Activated CD4-positive, alpha-beta T cell treated with anti-CD3 and anti-CD28 coated beads, Interleukin-2, Interleukin-4, amounts not matched to agents 100 ng/mL and 50 ng/mL, durations not matched to agents 16 hours and 8 hours (primary cell): ENCODE measurements around the gene VCX3A.
"Not testable (repeated sequence)": the region's sequence is repeated elsewhere in the genome, so short reads cannot be mapped to it uniquely, and the experiment has no call there.

Source experiments
- DNase-seq: peaks from one replicate; pipeline ENCODE4 v3.0.0-alpha.2; 2020; ENCODE audit warnings: low spot score

The VCX3A gene

DNA sequence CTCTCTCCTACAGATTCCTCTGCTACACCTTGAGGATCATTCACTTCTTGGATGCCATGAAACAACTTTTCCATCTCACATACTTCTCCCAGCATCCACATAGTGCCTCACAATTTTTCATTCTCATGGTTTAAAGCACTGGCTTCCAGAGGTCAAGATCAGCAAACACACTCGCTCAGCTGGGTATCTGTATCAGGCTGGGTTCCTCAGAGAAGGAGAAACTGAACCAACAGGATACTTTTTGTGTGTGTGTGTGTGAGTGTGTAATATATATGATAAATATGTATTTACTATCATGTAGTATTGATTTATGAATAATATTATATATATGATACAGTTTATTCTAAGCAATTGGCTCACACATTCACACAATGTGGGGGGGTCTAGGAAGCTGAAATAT is at the start of gene VCX3A:
Gene VCX3A (minus strand): TSS at position 101 of the 400 bp plus-strand sequence. CDS start 621 bp downstream, outside the sequence.
- DNase-seq = not testable (repeated sequence)

DNA sequence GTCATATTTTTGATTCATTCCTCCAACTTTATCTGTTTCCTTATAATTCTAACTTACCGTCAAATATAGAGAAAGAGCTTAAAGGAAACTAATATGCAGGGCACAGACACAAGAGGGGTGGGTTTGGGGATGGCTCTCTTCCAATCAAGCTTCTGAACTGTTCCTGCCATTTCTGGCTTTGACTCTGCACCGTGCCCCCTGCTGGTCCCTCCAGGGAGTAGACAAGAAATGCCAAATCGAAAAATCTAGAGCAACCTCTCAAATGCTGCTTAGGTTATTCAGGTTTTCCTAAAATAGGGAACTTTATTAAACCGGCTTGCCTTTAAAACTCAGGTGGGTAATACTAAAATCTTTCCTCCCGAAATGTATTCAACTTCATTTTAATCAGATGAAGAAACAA is 39.8 kb upstream of the VCX3A start:
- no peak for DNase-seq

DNA sequence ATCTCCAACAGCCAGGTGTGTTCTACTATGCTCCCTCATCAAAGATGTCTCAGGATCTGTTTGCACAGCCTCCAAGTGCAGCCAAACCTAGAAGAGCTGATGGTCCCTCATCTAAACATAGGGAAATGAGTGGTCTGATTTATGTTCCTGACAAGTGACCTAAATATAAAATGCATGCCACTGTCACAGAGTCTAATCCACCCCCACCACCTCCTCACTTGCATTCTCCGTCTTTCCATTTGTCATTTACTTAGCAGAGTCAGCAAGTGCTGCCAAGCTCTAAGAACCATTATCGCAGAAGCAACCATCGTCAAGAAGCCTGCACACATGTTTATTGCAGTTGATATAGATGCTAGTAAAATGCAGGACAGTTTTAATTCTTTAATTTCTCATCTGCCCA is 33.1 kb upstream of the VCX3A start:
- no peak for DNase-seq

DNA sequence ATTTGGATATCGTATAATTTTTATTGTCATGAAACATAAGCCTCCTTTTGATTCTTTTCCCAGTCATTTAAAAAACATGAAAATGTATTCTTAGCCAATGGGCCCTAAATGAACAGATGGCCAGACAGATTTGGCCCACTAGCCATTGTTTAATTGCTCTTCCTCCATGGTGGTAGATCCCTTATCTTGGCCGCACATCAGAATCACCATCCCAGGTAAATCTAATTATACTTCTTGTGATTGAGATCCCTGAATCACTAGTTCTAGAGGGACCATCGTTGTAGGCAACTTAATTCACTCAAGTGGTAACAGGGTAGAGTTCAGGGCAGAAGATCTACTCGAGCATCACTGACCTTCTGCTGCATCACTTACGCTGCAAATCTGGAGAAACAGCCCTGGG is 24.1 kb upstream of the VCX3A start:
- DNase-seq = no peak

GRCh38 chrX:6557690-6558089 is 22.8 kb upstream of the VCX3A start:
- DNase-seq = no peak

DNA sequence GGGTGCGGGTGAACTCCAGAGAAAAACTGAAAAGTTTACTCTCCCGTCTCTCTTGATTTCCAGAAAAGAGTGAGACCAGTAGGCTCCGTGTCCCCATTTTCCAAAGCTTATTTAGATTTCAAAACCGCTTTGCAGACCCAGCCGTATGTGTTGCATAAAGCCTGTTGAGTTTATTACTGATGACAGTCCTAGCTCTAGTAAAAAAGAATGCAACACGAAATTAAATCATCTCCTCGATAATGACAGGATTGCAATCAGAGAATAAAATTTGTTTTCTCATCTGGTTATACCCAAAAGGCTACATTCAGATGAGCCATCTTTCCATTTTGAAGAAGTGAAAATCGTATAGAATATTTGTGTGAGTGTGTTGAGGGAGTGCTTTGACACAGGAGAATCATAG is 16.1 kb upstream of the VCX3A start:
- no peak for DNase-seq

DNA sequence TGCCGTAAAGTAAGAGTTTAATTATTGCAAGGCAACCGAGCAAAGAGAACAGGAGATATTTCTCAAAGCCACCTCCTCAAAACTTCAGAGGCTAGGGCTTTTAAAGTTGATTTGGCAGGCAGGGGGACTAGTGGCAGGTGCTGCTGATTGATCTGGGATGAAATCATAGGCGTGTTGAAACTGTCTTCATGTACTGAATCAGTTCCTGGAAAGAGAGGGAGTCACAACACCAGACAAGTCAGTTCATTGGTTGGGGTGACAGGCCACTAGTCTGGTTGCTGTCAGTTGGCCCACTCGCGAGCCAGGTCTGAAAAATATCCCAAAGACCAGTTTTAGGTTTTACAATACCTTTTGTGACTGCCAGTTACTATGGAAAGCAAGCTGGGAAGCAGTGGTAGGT is 10.8 kb upstream of the VCX3A start:
- no peak for DNase-seq

DNA sequence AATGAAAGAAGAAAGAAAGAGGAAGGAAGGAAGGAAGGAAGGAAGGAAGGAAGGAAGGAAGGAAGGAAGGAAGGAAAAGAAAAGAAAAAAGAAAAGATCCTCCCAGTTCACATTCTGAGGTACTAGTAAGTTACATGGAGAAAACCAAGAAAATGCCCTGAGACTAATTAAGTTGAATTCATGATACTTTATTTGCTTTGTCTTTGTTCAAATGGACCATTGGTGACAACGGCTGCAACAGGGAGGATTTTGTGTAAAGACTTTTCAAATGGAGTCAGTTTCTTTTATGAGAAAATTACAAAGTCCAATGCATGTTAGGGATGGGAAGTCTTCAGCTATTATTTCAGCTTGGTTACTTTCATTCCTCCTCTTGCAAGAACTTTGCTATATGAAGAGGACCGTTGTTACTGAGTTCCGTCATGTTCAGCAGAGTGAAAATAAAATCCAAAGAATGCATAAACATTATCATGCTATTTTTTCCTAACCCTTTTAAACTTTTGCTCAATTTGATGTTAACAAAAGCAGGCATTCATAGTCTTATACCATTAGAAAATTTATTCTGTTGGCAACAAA is 8.3 kb downstream of the VCX3A start:
- no peak for DNase-seq

GRCh38 chrX:6517376-6517775 is 17.5 kb downstream of the VCX3A start:
- DNase-seq = no peak

DNA sequence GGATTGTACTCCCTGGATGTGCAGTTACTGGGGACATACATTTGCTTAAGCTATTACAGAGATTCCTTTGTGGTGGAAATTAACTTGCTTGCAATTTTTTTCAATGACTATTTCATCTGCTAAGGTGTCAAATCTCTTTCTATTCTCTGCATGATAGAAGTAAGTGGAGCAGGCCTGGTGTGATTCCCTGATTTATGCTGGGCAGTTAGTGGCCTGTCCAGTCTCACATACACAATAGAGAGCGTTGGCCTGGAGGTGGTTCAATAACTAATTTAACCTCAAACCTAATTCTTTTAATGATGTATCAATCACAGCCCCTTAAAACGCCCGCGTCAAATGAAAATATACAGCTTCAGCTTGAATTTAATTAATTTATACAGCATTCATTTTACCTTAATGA is 28.5 kb downstream of the VCX3A start:
- no peak for DNase-seq

GRCh38 chrX:6505960-6506359 is 29.0 kb downstream of the VCX3A start:
- no peak for DNase-seq

DNA sequence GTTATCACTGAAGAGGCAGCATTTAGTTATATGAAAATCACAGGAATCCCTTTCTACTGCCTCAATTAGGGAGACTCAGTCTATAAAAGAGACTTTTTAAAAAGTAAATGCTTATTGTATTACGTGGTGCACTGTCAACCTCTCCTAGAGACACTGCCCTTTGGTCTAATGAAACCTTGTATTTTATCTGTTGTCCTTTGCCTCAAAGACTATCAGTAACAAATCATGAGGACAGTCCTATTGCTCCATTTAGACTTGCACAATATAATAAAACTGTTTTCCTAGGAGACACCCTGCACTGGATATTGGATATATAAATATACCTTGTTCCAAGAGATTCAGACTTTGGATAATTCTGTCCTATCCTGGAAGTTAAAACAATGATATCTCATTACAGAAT is 34.2 kb downstream of the VCX3A start:
- DNase-seq = no peak

DNA sequence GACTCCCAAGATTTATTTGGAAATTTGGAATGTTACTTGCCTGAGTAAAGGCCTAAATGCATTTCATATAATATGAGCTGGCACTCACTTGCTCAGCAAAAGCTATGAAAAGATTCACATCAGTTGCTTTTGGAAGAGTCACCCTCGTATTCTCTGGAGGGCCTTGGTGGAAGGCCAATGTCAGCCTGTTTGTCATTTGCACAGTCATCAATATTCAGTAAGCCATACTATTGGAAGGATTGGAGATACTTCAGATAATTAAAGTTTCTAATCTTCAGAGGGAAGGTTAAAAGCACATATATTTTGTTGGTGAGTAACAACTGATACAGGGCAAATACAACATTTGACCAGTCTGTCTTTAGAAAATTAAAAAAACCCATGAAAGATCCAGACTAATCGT is 36.6 kb downstream of the VCX3A start:
- DNase-seq = no peak
